ENCODE measurements around the gene PITPNC1.

DNA sequence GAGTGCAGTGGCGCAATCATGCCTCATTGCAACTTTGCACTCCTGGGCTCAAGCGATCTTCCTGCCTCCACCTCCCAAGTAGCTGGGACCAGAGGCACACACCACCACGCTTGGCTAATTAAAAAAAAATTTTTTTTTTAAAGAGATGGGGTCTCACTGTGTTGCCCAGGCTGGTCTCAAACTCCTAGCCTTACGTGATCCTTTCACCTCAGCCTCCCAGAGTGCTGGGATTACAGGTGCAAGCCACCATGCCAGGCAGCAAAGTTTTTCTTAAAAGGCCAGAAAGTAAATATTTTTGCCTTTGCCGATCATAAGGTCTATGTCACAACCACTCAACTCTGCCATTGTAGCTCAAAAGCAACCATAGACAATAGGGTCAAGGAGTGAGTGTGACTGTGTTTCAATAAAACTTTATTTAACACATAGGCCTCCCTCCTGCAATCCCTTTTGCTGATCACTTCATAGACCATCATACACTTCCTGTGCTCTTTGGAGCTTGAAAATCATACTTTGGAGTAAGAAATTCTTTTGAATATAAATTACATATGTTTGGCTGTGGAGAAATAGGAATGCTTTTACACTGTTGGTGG is 48.6 kb downstream of the PITPNC1 start:
- TF ChIP-seq, protein P1, sequence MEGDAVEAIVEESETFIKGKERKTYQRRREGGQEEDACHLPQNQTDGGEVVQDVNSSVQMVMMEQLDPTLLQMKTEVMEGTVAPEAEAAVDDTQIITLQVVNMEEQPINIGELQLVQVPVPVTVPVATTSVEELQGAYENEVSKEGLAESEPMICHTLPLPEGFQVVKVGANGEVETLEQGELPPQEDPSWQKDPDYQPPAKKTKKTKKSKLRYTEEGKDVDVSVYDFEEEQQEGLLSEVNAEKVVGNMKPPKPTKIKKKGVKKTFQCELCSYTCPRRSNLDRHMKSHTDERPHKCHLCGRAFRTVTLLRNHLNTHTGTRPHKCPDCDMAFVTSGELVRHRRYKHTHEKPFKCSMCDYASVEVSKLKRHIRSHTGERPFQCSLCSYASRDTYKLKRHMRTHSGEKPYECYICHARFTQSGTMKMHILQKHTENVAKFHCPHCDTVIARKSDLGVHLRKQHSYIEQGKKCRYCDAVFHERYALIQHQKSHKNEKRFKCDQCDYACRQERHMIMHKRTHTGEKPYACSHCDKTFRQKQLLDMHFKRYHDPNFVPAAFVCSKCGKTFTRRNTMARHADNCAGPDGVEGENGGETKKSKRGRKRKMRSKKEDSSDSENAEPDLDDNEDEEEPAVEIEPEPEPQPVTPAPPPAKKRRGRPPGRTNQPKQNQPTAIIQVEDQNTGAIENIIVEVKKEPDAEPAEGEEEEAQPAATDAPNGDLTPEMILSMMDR (IDR thresholded peaks at IDR 0.05), result no peak
- TF ChIP-seq POLR2A (IDR thresholded peaks at IDR 0.05) (no peak), EP300 (IDR thresholded peaks at IDR 0.05) (no peak)
